ENCODE data around the gene TUBA4B. TPM values are rescaled to one million over a fixed set of nuclear protein-coding genes. Genes with fewer than 3 reads are reported as not detected.
A peak's percentile ranks its signal among the peaks of the same experiment; 100 is the strongest.

The TUBA4B gene
- total and polyA plus RNA-seq, 8 donors: 0.50 to 6.0 (median 3.4) TPM; not detected in 1

DNA sequence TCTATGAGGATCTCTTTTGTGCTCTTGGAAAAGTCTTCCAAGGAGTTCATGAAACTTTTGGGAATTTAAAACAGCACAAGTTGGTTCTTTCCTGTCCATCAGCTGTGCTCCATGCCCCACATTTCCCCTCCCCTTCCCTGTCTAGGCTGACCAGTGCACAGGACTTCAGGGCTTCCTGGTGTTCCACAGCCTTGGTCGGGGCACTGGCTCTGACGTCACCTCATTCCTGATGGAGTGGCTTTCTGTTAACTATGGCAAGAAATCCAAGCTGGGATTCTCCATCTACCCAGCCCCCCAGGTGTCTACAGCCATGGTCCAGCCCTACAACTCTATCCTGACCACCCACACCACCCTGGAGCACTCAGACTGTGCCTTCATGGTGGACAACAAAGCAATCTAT is 18.0 kb downstream of the TUBA4B start:
- H3K27me3 ChIP-seq: no peaks in the 10 kb centered on the region
- no peaks in the 10 kb centered on the region for H3K4me1 ChIP-seq
- TF ChIP-seq, protein P1, sequence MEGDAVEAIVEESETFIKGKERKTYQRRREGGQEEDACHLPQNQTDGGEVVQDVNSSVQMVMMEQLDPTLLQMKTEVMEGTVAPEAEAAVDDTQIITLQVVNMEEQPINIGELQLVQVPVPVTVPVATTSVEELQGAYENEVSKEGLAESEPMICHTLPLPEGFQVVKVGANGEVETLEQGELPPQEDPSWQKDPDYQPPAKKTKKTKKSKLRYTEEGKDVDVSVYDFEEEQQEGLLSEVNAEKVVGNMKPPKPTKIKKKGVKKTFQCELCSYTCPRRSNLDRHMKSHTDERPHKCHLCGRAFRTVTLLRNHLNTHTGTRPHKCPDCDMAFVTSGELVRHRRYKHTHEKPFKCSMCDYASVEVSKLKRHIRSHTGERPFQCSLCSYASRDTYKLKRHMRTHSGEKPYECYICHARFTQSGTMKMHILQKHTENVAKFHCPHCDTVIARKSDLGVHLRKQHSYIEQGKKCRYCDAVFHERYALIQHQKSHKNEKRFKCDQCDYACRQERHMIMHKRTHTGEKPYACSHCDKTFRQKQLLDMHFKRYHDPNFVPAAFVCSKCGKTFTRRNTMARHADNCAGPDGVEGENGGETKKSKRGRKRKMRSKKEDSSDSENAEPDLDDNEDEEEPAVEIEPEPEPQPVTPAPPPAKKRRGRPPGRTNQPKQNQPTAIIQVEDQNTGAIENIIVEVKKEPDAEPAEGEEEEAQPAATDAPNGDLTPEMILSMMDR (IDR thresholded peaks at IDR 0.05): no peak
- ATAC-seq (no peak), DNase-seq (no peak)
- intact Hi-C loops (cut with DNase I): no loop called here
- no peak overlapping the region for H3K4me3 ChIP-seq
- H3K36me3 ChIP-seq: no peaks in the 10 kb centered on the region
- H3K27ac ChIP-seq: no peak overlapping the region
- no peaks in the 10 kb centered on the region for H3K9me3 ChIP-seq

DNA sequence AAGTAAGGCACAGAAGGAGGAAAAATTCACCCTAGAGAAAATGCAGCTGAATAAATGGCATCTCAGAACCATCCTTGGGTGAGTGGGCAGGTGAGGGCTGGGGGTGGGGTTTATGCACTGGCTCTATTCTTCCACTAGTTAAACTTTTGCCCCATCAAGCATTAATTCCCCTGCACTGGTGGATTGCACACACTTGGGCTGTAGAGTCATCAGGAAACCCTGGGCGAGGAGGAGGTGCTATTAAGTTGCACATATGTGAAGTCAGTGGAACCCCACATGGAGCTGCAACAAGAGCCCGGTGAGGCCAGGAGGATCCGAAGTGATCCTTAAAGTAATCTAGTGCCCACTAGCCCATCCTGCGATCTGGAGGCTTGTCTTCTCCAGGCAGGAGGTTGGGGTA is 19.3 kb downstream of the TUBA4B start:
- ATAC-seq: no peak
- Histone ChIP-seq H3K4me3 (no peak overlapping the region), H3K27ac (no peak overlapping the region), H3K9me3 (no peaks in the 10 kb centered on the region), H3K36me3 (no peaks in the 10 kb centered on the region), H3K4me1 (peaks cover 0 to 1% of the 10 kb centered on the region in 2 donors), H3K27me3 (no peaks in the 10 kb centered on the region)
- TF ChIP-seq, protein P1 (IDR thresholded peaks at IDR 0.05): no peak
- DNase-seq: no peak
- intact Hi-C loops (cut with DNase I): no loop called here

DNA sequence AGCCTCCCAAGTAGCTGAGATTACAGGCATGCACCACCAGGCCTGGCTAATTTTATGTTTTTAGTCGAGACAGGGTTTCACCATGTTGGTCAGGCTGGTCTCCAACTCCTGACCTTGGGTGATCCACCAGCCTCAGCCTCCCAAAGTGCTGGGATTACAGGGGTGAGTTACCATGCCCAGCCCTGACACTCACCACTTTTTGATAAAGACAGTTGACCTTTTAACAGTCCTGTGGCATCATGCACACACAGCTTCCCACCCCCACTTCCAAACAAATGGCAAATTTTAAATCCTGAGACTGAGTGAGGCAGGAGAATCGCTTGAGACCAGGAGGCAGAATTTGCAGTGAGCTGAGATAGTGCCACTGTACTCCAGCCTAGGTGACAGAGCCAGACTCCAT is 20.0 kb downstream of the TUBA4B start:
- H3K9me3 ChIP-seq: no peaks in the 10 kb centered on the region
- H3K4me3 ChIP-seq: no peak overlapping the region
- H3K36me3 ChIP-seq: no peaks in the 10 kb centered on the region
- H3K27me3 ChIP-seq: no peaks in the 10 kb centered on the region
- intact Hi-C loops (cut with DNase I): no loop called here
- peaks cover 2 to 8% of the 10 kb centered on the region in 2 donors for H3K4me1 ChIP-seq
- TF ChIP-seq, protein P1 (IDR thresholded peaks at IDR 0.05): no peak
- DNase-seq: no peak
- no peak for ATAC-seq
- no peak overlapping the region for H3K27ac ChIP-seq

DNA sequence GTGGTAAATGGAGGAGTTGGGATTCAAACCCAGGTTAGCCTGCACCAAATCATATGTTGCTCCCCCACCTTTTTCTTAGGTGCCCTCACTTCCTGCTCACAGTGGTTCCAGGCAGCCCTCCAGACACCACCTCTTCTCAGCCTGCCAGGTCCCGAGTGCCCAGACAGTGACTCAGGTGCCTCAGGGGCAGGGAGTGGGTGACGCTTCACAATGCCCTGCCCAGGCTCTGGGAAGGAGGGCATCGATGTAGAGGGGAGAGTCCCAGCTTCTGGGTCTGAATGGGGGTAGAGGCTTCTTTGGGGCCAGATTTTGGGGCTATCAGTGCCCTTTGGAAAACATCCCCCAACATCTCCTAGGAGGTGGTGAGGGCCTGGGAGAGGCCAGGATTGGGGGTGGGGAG is 20.9 kb downstream of the TUBA4B start:
- peak overlapping the region; percentile 53 to 86 for H3K27ac ChIP-seq
- H3K27me3 ChIP-seq: no peaks in the 10 kb centered on the region
- peak; percentile 62 for ATAC-seq
- peaks cover 11 to 17% of the 10 kb centered on the region in 2 donors for H3K4me1 ChIP-seq
- no peak overlapping the region for H3K4me3 ChIP-seq
- no peak for DNase-seq
- intact Hi-C loops (cut with DNase I): no loop called here
- H3K36me3 ChIP-seq: no peaks in the 10 kb centered on the region
- TF ChIP-seq, protein P1 (IDR thresholded peaks at IDR 0.05): no peak
- H3K9me3 ChIP-seq: no peaks in the 10 kb centered on the region

DNA sequence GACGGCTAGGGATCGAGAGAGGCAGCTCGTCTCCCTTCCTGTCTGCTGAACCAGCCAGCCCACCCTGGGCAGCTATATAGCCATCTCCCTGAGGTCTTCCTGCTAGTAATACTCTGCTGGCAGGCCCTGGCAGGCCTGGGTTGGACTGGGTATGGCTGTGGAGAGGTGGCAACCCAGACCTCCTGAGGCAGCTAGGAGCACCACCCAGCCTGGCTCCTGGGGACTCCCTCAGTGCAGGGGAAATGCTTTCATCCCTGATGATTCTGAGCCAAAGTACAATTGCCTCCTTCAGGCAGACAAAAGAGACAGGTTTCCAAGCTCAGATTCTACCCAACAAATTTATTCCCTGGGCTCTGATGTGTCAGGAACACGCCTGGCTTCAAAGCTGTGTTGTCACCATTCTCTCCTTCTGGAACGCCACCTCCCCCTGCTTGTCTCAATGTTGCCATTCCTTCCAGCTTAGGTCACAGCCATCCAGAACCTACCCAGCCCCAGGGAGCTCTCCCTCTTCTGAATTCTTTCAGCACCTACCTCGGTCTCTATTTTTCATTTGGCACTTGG is 21.4 kb downstream of the TUBA4B start:
- TF ChIP-seq, protein P1 (IDR thresholded peaks at IDR 0.05): no peak
- peak overlapping the region; percentile 53 to 86 for H3K27ac ChIP-seq
- H3K9me3 ChIP-seq: no peaks in the 10 kb centered on the region
- peak in 1 of 4 donors; percentile 72 for DNase-seq
- no peak overlapping the region for H3K4me3 ChIP-seq
- no peaks in the 10 kb centered on the region for H3K36me3 ChIP-seq
- intact Hi-C loops (cut with DNase I): no loop called here
- ATAC-seq: peak; percentile 49
- H3K4me1 ChIP-seq: peaks cover 11 to 18% of the 10 kb centered on the region in 2 donors
- H3K27me3 ChIP-seq: no peaks in the 10 kb centered on the region
